HUDEP-2 (cell line): ENCODE measurements around the gene WDR70.
"Not testable (repeated sequence)": the region's sequence is repeated elsewhere in the genome, so short reads cannot be mapped to it uniquely, and the experiment has no call there.

Source experiments
- DNase-seq, 76 experiments: peaks; one replicate each; lab custom pipeline; 2025; ENCODE audit not compliant: unreplicated experiment in 76 of 76; lab: John Stamatoyannopoulos, UW

The WDR70 gene

DNA sequence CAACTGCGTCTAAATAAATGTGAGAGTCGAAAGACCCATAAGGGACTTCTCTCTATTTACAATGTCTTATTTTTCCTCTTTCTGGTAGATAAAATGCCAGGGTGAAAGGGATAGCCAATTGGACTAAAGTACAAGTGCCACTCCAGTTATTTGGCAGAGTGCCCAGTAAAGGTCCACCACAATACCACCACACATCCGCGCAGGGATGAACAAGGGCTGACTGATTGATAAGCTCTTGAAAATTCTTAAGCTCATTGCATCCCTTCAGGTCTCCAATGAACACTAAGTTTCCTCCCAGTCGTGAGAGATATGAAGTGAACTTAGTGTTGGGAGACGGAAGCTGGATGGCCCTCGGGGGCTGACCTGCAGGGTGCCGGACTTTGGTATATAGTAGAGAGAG is 402.3 kb downstream of the WDR70 start:
- DNase-seq = not testable (repeated sequence)

DNA sequence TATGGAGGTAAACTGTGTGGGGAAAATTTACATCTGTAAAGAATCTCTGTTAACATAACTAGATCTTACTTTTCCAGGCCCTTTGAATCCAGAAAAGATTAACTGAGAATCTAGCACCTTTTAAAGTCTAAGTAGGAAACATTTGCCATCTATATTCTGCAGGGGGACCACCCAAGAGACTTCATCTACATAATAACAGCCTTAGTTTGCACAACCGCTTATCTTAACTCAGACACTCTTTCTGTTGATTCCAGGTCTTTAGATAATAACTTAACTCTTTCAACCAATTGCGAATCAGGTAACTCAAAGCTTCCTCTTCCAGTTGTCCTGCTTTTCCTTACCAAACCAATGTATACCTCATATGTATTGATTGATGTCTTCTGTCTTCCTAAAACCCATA is 407.3 kb downstream of the WDR70 start:
- no peak for DNase-seq

DNA sequence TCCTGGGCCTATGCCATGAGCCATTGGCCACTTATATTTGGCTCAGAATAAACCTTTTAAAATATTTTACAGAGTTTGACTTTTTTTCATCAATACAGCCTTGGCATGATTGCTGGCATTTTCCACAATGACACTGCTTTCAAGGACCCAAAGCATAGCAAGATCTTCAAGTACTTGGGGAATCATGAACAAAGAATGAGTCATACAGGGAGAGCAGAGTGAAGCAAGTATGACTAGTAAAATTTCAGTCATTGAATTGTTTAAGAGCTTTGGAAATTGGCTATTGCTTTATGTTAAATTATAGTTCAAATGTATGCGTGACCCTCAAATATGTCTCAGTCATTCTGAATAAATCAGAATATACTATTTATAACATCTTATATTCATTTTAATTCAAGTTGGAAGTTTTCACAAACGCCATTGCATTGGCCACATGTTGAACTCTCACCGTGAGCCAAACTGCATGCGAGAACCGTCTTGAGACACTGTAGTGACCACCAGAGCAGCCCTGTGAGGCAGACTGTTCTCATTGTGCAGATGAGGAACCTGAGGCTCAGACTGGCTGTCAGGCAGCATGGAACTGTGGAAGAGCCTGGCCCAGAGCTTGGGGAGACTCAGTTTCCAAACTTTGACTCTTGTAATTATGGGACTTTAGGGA is 407.9 kb downstream of the WDR70 start:
- no peak for DNase-seq

DNA sequence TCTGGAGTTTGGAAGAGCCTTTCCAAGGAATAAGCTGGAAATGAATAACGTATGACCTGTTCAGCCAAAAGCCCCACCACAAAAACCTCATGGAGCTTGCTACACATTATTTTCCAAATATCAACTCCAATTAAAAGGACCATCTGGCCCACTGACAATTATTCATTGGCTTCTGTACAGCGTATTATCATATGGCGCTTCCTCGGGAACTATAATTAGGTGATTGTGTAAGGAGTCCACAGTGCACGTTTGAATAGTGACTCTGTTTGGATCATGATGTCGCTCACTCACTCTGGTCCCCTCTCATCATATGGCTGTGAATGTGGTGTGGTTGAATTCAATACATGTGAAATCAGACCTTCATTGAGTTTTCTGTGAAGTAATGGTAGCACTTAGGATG is 408.6 kb downstream of the WDR70 start:
- DNase-seq = no peak

DNA sequence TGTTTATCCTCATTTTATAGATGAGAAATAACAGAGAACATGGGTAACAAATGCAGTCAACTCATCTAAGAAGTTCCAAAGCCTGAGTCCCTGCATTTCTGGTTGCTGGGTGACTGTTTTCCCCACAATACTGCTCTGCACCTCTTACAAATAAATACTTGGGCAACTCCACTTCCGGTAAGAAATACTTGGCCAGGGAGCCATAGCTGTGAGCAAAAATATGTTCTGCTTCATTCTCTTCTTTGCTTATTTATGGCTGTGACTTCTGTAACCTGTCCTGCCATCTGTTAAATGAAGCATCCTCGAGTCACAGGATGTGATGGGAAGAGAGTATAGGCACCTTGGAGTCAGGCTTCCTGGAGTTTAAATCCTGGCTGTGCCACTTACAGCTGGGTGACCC is 410.9 kb downstream of the WDR70 start:
- DNase-seq = no peak

DNA sequence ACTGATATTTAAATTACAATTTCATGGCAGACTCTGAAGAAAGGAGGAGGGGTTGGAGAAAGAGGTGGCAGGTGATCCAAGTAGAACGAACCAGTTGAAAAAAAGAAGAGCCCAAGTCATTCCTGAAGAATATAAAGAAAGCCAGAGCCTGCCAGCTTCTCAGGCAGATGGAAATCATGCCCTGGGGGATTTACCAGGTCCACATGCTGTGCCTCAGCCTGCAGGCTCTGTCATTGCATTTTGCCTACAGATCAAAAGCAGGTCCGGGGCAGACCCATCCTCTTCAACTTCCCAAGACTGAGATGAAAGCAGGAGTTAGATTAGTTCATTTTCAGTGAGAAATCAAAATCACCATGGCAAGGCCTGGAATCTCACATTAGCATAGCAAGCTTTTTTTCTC is 412.2 kb downstream of the WDR70 start:
- no peak for DNase-seq

DNA sequence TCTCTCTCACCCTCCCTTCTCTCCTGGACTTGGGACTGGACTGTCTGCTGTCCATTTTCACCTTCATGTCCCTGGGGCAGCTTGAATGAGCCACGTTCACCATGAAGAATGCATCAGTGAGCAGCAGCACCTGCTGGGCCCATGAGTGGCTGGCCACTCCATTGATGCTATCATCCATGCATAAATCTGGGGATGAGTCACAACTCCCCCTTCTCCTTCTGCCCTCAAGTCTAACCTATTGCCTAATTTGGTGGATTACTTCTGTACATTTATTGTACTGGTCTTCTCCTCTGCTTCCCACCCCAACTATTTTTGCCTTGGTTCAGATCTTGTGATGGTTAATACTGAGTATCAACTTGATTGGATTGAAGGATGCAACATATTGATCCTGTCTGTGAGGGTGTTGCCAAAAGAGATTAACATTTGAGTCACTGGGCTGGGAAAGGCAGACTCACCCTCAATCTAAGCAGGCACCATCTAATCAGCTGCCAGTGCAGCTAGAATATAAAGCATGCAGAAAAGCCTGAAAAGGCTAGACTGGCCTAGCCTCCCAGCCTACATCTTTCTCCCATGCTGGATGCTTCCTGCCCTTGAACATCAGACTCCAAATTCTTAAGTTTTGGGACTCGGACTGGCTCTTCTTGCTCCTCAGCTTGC is 414.0 kb downstream of the WDR70 start:
- no peak for DNase-seq

DNA sequence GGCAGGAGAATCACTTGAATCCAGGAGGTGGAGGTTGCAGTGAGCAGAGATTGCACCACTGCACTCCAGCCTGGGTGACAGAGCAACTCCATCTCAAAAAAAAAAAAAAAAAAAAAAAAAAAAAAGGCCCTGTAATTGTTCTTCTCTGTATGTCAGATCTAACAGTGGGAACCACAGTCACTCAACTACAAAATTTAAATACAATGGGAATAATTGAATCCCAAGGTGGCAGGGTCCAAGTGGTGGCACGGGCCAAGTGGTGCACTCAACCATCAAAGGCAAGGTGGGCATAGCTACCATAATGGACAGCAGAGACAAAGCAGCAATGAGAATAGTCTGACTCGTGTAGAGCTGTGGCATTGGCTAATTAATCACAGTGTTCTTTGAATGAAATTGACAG is 416.2 kb downstream of the WDR70 start:
- not testable (repeated sequence) for DNase-seq

DNA sequence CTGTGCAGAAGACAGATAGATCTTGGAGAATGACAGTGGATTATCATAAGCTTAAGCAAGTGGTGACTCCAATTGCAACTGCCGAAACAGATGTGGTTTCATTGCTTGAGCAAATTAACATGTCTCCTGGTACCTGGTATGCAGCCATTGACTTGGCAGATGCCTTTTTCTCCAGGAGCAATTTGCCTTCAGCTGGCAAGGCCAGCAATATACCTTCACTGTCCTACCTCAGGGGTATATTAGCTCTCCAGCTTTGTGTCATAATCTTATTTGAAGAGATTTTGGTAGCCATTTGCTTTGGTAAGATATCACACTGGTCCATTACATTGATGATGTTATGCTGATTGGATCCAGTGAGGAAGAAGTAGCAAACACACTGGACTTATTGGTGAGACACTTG is 417.3 kb downstream of the WDR70 start:
- DNase-seq = not testable (repeated sequence)

DNA sequence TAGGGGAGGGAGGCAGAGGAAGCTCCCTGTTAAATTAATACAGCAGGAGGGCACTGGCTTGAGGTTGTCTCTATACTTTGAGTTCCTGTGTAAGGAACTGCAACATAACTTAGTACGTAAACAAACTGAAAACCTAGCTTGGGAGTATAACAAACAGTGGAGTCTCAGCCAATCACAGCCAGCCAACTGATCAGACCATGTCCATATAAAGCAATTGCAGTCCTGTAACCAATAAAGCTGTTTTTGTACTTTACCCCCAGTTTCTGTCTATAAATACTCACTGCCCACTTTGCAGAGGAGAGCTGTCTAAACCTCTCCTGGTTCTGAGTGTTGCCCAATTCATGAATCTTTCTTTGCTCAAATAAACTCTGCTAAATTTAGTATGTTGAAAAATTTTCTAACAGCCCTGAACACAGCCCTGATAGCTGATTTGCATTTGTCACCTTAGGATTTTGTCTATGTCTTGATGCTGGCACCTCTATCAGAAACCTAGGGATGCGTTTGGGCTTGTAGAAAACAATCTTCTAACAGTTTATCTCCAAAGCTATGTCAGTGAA is 420.8 kb downstream of the WDR70 start:
- no peak for DNase-seq

DNA sequence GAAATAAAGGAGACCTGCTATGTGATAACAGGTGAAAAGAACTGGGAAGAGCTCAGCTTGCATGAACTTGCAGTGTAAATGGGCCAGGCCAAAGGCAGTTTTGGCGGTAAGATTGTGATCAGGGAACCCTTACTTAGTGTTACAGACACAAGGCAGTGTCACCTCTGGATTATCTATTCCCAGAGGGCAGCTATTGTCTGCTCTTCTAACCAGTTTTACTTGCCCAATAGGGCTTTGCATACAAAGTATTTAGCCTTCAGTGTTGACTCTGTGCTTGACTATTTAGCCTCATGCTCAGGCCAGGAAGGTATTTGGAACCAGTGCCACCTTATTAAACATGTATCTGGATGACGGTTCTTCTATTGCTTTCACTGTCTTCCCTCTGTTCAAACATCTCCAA is 422.4 kb downstream of the WDR70 start:
- no peak for DNase-seq
